ENCODE measurements around the gene TNIK.

The TNIK gene

DNA sequence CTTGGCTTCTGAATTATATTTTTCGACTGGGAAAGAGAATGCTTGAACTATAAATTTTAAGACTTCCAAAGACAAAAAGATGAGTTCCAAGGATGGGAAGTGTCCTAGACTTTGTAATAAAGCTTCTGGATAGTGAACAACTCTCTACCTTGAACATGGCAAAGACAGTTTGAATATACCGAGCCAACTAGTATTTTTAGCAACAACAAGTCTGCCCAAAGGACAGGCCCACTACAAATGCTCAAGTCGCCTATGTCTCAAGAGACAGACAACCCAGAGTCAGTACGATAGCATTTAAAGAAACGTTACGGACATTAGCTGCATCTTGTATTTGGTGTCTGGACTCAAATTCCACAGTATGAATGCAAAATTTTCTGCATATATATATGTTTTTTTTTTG, 258.4 kb downstream of the TNIK start:
- TF ChIP-seq, protein P1, sequence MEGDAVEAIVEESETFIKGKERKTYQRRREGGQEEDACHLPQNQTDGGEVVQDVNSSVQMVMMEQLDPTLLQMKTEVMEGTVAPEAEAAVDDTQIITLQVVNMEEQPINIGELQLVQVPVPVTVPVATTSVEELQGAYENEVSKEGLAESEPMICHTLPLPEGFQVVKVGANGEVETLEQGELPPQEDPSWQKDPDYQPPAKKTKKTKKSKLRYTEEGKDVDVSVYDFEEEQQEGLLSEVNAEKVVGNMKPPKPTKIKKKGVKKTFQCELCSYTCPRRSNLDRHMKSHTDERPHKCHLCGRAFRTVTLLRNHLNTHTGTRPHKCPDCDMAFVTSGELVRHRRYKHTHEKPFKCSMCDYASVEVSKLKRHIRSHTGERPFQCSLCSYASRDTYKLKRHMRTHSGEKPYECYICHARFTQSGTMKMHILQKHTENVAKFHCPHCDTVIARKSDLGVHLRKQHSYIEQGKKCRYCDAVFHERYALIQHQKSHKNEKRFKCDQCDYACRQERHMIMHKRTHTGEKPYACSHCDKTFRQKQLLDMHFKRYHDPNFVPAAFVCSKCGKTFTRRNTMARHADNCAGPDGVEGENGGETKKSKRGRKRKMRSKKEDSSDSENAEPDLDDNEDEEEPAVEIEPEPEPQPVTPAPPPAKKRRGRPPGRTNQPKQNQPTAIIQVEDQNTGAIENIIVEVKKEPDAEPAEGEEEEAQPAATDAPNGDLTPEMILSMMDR (conservative IDR thresholded peaks at IDR 0.05; ENCODE audit: low read depth, low read length): no peak
- Histone ChIP-seq H3K36me3 (ENCODE audit: insufficient read depth) (no peaks in the 10 kb centered on the region), H3K4me1 (ENCODE audit: low read depth, poor library complexity, severe bottlenecking) (no peaks in the 10 kb centered on the region), H3K79me2 (ENCODE audit: insufficient read depth, low read depth) (no peaks in the 10 kb centered on the region), H3K27me3 (ENCODE audit: insufficient read depth, low read depth) (no peaks in the 10 kb centered on the region), H3K4me2 (no peak overlapping the region), H4K20me1 (ENCODE audit: insufficient read depth) (no peaks in the 10 kb centered on the region), H3K27ac (no peak overlapping the region), H3K9ac (no peak overlapping the region), H3K4me3 (IDR thresholded peaks at IDR 0.05; ENCODE audit: insufficient read depth, low read depth, low read length) (no peak overlapping the region), H2AFZ (ENCODE audit: low read depth) (no peak overlapping the region)

DNA sequence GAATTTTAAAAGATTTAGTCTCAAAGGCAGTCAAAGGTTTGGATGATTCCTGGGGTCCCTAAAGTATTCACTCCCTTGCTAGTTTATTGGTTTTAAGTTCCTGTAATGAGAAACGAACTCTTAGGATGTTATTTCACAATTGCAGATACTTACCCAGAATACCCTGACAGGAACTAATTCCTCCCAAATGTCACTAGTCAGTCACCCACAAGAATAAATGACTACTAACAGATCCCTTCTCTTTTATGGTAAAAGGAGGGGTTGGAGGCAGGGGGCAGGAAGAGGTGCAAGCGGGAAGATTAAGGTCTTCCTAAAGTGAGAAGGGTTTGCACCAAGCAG, 259.5 kb downstream of the TNIK start:
- Histone ChIP-seq H3K9ac (no peak overlapping the region), H3K4me1 (ENCODE audit: low read depth, poor library complexity, severe bottlenecking) (no peaks in the 10 kb centered on the region), H3K4me2 (no peak overlapping the region), H3K79me2 (ENCODE audit: insufficient read depth, low read depth) (no peaks in the 10 kb centered on the region), H3K27ac (no peak overlapping the region), H3K4me3 (IDR thresholded peaks at IDR 0.05; ENCODE audit: insufficient read depth, low read depth, low read length) (no peak overlapping the region), H2AFZ (ENCODE audit: low read depth) (no peak overlapping the region), H4K20me1 (ENCODE audit: insufficient read depth) (no peaks in the 10 kb centered on the region), H3K27me3 (ENCODE audit: insufficient read depth, low read depth) (no peaks in the 10 kb centered on the region), H3K36me3 (ENCODE audit: insufficient read depth) (no peaks in the 10 kb centered on the region)
- TF ChIP-seq, protein P1 (conservative IDR thresholded peaks at IDR 0.05; ENCODE audit: low read depth, low read length): no peak

DNA sequence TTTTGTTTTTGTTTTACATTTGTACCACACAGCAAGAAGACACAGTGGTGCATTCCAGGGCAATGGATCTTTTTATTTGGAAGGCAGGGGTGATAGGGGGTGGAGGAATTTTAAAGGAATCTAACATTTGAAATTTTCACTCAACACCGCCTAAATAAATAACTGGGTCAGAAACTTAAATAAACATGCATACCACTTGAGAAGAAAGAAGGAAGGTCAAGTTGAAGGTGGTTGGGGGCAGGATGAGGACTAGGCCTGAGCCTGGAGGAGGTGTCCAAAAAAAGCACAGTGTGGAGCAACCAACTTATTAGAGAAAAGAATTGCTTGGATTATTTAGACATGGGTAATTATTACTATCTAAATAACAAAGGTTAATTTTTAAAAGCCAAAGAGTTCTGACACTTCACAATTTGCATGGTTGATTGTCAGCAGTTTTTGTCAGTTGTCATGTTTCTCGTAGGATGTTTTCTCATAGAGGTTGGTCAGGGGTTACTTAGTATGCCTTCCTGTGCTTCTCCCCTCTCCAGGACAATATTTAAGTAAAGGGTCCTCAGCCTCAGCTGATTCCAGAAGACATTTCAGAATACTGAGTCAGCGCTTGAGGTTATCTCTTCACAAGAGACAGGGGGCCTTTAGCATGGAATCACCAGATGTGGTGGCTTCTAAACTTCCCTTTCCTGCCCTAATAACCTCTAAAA, 260.0 kb downstream of the TNIK start:
- Histone ChIP-seq H3K4me1 (ENCODE audit: low read depth, poor library complexity, severe bottlenecking) (no peaks in the 10 kb centered on the region), H3K27me3 (ENCODE audit: insufficient read depth, low read depth) (no peaks in the 10 kb centered on the region), H3K4me2 (no peak overlapping the region), H4K20me1 (ENCODE audit: insufficient read depth) (no peaks in the 10 kb centered on the region), H3K36me3 (ENCODE audit: insufficient read depth) (no peaks in the 10 kb centered on the region), H3K4me3 (IDR thresholded peaks at IDR 0.05; ENCODE audit: insufficient read depth, low read depth, low read length) (no peak overlapping the region), H3K9ac (no peak overlapping the region), H3K27ac (no peak overlapping the region), H2AFZ (ENCODE audit: low read depth) (no peak overlapping the region), H3K79me2 (ENCODE audit: insufficient read depth, low read depth) (no peaks in the 10 kb centered on the region)
- TF ChIP-seq, protein P1 (conservative IDR thresholded peaks at IDR 0.05; ENCODE audit: low read depth, low read length): no peak

DNA sequence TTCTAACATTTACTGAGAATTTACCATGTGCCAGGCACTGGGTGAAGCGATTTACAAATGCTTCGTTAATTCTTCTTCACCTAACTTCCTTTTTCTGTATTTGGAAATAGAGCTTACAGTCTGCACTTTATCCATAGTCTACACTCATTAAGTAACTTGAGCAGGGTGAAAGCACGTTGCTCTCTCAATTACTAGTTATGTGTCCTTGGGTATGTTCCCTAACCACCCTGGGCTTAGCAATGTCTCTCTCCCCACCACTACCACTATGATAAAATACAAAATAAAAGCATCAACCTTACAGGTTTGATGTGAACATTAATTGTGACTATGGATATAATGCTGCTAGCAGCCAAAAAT, 260.8 kb downstream of the TNIK start:
- no peaks in the 10 kb centered on the region for H3K4me1 ChIP-seq (ENCODE audit: low read depth, poor library complexity, severe bottlenecking)
- H3K79me2 ChIP-seq (ENCODE audit: insufficient read depth, low read depth): no peaks in the 10 kb centered on the region
- TF ChIP-seq, protein P1 (conservative IDR thresholded peaks at IDR 0.05; ENCODE audit: low read depth, low read length): no peak
- H3K27me3 ChIP-seq (ENCODE audit: insufficient read depth, low read depth): no peaks in the 10 kb centered on the region
- no peak overlapping the region for H3K4me2 ChIP-seq
- H3K36me3 ChIP-seq (ENCODE audit: insufficient read depth): no peaks in the 10 kb centered on the region
- no peak overlapping the region for H2AFZ ChIP-seq (ENCODE audit: low read depth)
- H3K9ac ChIP-seq: no peak overlapping the region
- no peak overlapping the region for H3K27ac ChIP-seq
- no peak overlapping the region for H3K4me3 ChIP-seq (IDR thresholded peaks at IDR 0.05; ENCODE audit: insufficient read depth, low read depth, low read length)
- no peaks in the 10 kb centered on the region for H4K20me1 ChIP-seq (ENCODE audit: insufficient read depth)
